Measurements from ENCODE around the gene SRCIN1. TPM values are rescaled to one million over a fixed set of nuclear protein-coding genes. Genes with fewer than 3 reads are reported as not detected.

The SRCIN1 gene
- total and polyA plus RNA-seq, 12 donors = 0.27 to 3.2 (median 1.2) TPM

GRCh38 chr17:38586788-38587187 lies 19.0 kb downstream of the SRCIN1 start:
- Histone ChIP-seq H3K4me3 (no peak overlapping the region), H3K4me1 (peaks cover 0 to 18% (median 4%) of the 10 kb centered on the region in 9 donors), H3K36me3 (no peaks in the 10 kb centered on the region), H3K9me3 (no peaks in the 10 kb centered on the region), H3K27ac (no peak overlapping the region), H3K27me3 (peaks cover 0 to 95% (median 60%) of the 10 kb centered on the region in 7 donors)
- intact Hi-C loops (cut with DNase I) = loop anchor here in 1 of 10 donors (10.0 kb wide), 1 partner anchor 78 kb away; no protein-coding TSS in a partner anchor
- ATAC-seq = no peak
- DNase-seq = no peak
- 69 to 83% methylated on average over 7 of the region's 7 CpGs for whole genome bisulfite sequencing, 2 donors
- TF ChIP-seq CTCF (IDR thresholded peaks at IDR 0.05) = no peak

GRCh38 chr17:38585918-38586529 lies 19.7 kb downstream of the SRCIN1 start:
- H3K27me3 ChIP-seq = peaks cover 0 to 99% (median 58%) of the 10 kb centered on the region in 7 donors
- 72 to 77% methylated on average over 7 of the region's 7 CpGs for WGBS, 2 donors
- intact Hi-C loops (cut with DNase I) = loop anchor here in 1 of 10 donors (10.0 kb wide), 1 partner anchor 79 kb away; no protein-coding TSS in a partner anchor
- no peak overlapping the region for H3K4me3 ChIP-seq
- H3K9me3 ChIP-seq = no peaks in the 10 kb centered on the region
- H3K36me3 ChIP-seq = no peaks in the 10 kb centered on the region
- DNase-seq (no peak), ATAC-seq (no peak)
- no peak for TF ChIP-seq CTCF (IDR thresholded peaks at IDR 0.05)
- peaks cover 0 to 11% (median 4%) of the 10 kb centered on the region in 9 donors for H3K4me1 ChIP-seq
- H3K27ac ChIP-seq = no peak overlapping the region

- peaks cover 0 to 11% (median 4%) of the 10 kb centered on the region in 9 donors for H3K4me1 ChIP-seq
- no peaks in the 10 kb centered on the region for H3K9me3 ChIP-seq
- H3K36me3 ChIP-seq = no peaks in the 10 kb centered on the region
- 57 to 59% methylated on average over 15 of the region's 15 CpGs for WGBS, 2 donors
- DNase-seq (no peak), ATAC-seq (no peak)
- no peak overlapping the region for H3K4me3 ChIP-seq
- TF ChIP-seq CTCF (IDR thresholded peaks at IDR 0.05) = no peak
- H3K27ac ChIP-seq = no peak overlapping the region
- intact Hi-C loops (cut with DNase I) = loop anchor here in 1 of 10 donors (10.0 kb wide), 1 partner anchor 80 kb away; no protein-coding TSS in a partner anchor
- peaks cover 0 to 99% (median 61%) of the 10 kb centered on the region in 7 donors for H3K27me3 ChIP-seq
Observed at GRCh38 chr17:38585056-38585917, 20.5 kb downstream of the SRCIN1 start.

DNA sequence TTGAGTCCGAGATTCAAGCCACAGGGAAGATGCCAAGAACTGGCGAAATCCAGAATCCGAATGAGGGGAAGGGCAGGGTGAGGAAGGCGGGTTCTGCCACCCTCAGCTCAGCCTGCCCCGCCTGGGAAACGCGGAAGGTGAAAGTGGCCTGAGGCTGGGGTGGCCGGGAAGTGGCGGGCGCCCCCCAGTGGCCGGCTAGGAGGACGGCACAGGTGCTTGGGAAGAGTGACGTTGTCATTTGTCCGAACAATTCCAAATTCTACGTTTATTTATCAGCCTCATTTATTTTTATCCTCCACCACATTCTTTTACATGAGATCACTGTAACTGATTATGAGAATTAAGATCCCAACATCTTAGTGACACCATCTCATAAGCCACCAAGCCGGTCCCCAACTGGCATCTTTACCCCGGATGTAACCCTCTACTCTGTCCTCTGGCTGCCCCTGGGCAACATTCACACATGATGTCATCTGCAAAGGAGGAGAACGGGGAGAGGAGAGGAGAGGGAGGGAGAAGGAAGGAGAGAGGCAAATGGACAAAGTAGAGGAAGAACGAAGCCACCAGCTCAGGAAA lies 21.3 kb downstream of the SRCIN1 start:
- WGBS, 2 donors = 13% methylated on average over 19 of the region's 19 CpGs
- TF ChIP-seq CTCF (IDR thresholded peaks at IDR 0.05) = peak; percentile 69 to 97 (median 92)
- DNase-seq = peak in 1 of 2 donors; percentile 53
- no peak overlapping the region for H3K27ac ChIP-seq
- H3K36me3 ChIP-seq = no peaks in the 10 kb centered on the region
- ATAC-seq = peak; percentile 67 to 88 (median 78)
- H3K27me3 ChIP-seq = peaks cover 0 to 99% (median 63%) of the 10 kb centered on the region in 7 donors
- intact Hi-C loops (cut with DNase I) = loop anchor here in 4 of 10 donors (1.0 to 10.0 kb wide), 4 partner anchors 26 to 162 kb away; no protein-coding TSS in a partner anchor
- H3K9me3 ChIP-seq = no peaks in the 10 kb centered on the region
- no peak overlapping the region for H3K4me3 ChIP-seq
- H3K4me1 ChIP-seq = peaks cover 0 to 11% (median 4%) of the 10 kb centered on the region in 9 donors
